BJ (cell line): ENCODE results near the gene LAPTM5. TPM values are rescaled to one million over a fixed set of nuclear protein-coding genes. Genes with fewer than 3 reads are reported as not detected.

Experiments used
- CTCF ChIA-PET: fragments of 350-600 bp; formaldehyde crosslinking; extraction: SDS; loops from one replicate; lab custom pipeline; 2021; ENCODE audit warnings: antibody characterized with exemption, inconsistent platforms; lab: Yijun Ruan, JAX
- POLR2A ChIA-PET: fragments of 300-600 bp; sonication (Branson Sonifier 250); formaldehyde crosslinking; extraction: SDS; loops from one replicate; lab custom pipeline; 2021; ENCODE audit warnings: antibody characterized with exemption; lab: Charles Lee
- DNase-seq: peaks from one replicate; pipeline ENCODE4 v3.0.0-alpha.2; 2011; ENCODE audit warnings: low read depth
- H3K27me3 ChIP-seq: 2 replicates; pipeline ENCODE4 v1.6.0; 2011; ENCODE audit warnings: low read length; ENCODE audit not compliant: control insufficient read depth, insufficient read depth
- H3K36me3 ChIP-seq: 2 replicates; pipeline ENCODE4 v1.5.1; 2011; ENCODE audit warnings: low read length; ENCODE audit not compliant: control insufficient read depth, insufficient read depth
- H3K4me3 ChIP-seq: 2 replicates; pipeline ENCODE4 v1.5.1; 2011; ENCODE audit warnings: low read depth, mild to moderate bottlenecking, control low read depth, low read length
- CTCF ChIP-seq: IDR thresholded peaks from 2 replicates; pipeline ENCODE4 v1.5.1; 2011; ENCODE audit warnings: low read depth, mild to moderate bottlenecking, control low read depth, inconsistent platforms, low read length, moderate library complexity; ENCODE audit not compliant: insufficient read depth
- polyA minus RNA-seq: library from RNA; depleted of rRNA, polyadenylated mRNA; stranded (reverse); fragments of >200 nt; gene quantifications from 2 replicates; pipeline ENCODE4 v1.2.3, GENCODE V29; 2011; rRNA and poly(A)+ RNA removed
- polyA plus RNA-seq: library from polyadenylated mRNA; depleted of rRNA; stranded (reverse); fragments of >200 nt; gene quantifications from 2 replicates; pipeline ENCODE4 v1.2.3, GENCODE V29; 2011; rRNA removed

The LAPTM5 gene
- 1.6 and 2.1 TPM in 2 replicates for polyA plus RNA-seq
- polyA minus RNA-seq: 2.7 and 2.8 TPM in 2 replicates

DNA sequence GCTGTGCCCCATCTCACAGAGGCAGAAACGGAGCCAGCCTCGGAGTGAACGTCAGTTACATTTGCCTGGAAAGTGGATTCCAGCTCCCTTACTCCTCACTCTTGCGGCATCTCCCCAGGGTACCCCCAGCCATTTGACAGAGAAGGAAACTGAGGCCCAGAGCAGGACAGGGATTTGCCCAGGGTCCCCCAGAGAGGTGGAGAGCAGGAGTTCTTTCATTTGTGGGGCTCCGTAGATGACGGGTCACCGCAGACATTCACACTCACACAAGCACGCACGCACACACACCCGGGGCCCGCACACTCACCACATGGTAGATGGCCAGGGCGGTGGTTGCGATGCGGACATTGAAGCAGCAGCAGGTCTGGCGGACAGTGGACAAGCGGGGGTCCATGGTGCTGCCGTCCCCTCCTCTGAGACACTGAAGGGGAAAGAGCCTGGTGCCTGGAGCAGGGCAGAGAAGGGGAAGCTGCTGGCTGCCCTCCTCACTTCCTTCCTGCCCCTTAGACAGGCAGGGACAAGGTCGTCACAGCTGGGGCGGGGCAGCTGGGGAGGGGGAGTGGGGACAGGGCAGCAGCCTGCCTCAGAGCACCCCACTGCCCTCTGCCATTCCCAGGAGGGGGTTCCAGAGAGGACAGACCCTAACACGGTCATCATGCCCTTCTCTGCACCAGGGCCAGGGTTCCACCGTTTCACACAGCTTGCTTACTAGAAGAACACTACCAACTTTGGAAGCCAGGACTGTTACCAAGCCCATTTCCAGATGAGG is at the start of gene LAPTM5:
Gene LAPTM5, minus strand, starts transcription at position 423 of the 769 bp plus-strand sequence. Its CDS starts 29 bp downstream, at position 394.
- Histone ChIP-seq H3K27me3 (no peaks in the 10 kb centered on the region), H3K36me3 (no peaks in the 10 kb centered on the region), H3K4me3 (no peak within 1 kb of the TSS)
- DNase-seq: no peak
- no peak for TF ChIP-seq CTCF
- CTCF ChIA-PET: interaction anchor here (1.0 to 10.3 kb wide), 5 partner anchors 11 to 154 kb away, joined by 3 to 114 read pairs (median 3); no protein-coding TSS in a partner anchor
- POLR2A ChIA-PET: no interaction called here

- DNase-seq: no peak
- no peaks in the 10 kb centered on the region for H3K36me3 ChIP-seq
- ChIA-PET POLR2A (no interaction called here), CTCF (interaction anchor here (1.5 to 20.1 kb wide), 2 partner anchors 85 to 106 kb away, joined by 3 to 548 read pairs; no protein-coding TSS in a partner anchor)
- no peak for TF ChIP-seq CTCF
- no peak overlapping the region for H3K4me3 ChIP-seq
- H3K27me3 ChIP-seq: 0 out of 2 replicates have a peak, but pooled peaks cover 2% of the 10 kb centered on the region
Measured at GRCh38 chr1:30806381-30807317, 49.1 kb upstream of the LAPTM5 start.

DNA sequence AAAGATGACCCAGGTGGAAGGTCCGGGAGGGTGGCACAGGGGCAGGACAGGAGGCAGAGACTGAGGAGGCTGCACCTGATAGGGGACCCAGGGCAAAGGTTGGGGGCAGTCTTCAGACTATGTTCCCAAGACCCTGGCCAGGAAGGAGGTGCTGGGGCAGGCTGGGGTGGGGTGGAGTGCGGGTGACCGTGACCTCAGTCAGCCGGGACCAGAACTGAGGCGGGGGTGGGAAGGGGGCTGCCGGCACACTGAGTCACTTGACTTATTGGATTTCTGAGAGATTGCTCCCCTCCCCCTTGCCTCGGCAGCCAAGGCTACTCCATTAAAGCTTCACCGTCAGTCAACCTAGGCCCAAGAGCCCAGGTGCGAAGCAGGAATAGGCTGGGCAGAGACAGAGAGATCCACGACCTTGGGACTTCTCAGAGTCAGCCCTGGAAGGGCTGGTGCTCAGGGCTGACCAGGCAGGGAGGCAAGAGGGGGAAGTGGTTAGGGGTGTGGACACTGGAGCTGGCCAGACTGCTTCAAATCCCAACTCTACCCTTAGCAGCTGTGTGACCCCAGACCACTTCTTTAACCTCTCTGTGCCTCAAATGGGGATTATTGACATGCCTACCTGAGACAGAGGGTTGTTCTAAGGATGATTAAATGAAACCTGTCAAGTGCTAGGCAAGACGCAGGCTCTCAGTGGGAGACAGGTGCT is 47.9 kb upstream of the LAPTM5 start:
- ChIA-PET POLR2A (no interaction called here), CTCF (interaction anchor here (0.8 to 20.1 kb wide), 4 partner anchors 22 to 107 kb away, joined by 3 to 548 read pairs (median 4); no protein-coding TSS in a partner anchor)
- H3K27me3 ChIP-seq: 0 out of 2 replicates have a peak, but pooled peaks cover 2% of the 10 kb centered on the region
- H3K4me3 ChIP-seq: no peak overlapping the region
- DNase-seq: no peak
- TF ChIP-seq CTCF: no peak
- no peaks in the 10 kb centered on the region for H3K36me3 ChIP-seq

DNA sequence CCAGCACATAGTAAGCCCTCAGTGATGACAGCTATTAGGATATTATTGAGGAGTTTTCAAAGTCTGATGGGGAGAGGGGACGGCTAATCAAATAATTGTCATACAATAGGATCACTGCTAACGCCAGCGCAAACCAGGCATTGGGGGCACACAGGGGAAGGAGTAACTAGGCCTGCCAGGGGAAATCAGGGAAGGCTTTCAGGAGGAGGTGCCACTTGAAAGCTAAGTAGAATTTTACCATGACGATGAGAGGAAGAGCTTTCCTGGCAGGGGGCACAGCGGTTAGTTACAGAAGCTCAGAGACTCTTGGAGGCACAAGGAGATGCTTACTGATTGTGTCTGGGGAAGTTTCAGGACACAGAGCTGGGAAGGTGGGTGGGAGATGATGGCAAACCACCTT is 47.2 kb upstream of the LAPTM5 start:
- ChIA-PET POLR2A (no interaction called here), CTCF (interaction anchor here (0.9 to 20.1 kb wide), 6 partner anchors 22 to 124 kb away, joined by 3 to 548 read pairs (median 4); no protein-coding TSS in a partner anchor)
- 0 out of 2 replicates have a peak, but pooled peaks cover 2% of the 10 kb centered on the region for H3K27me3 ChIP-seq
- no peak for TF ChIP-seq CTCF
- H3K36me3 ChIP-seq: no peaks in the 10 kb centered on the region
- no peak for DNase-seq
- no peak overlapping the region for H3K4me3 ChIP-seq
